IMR-90 (cell line): ENCODE measurements around the gene TPP2. TPM values are rescaled to one million over a fixed set of nuclear protein-coding genes. Genes with fewer than 3 reads are reported as not detected.

Experiments used
- ATAC-seq: fragments of 200-7000 bp; cut with Tn5 transposase; 2 replicates; pipeline ENCODE4 v1.9.1; 2020; ENCODE audit warnings: low read depth, mild to moderate bottlenecking, moderate library complexity
- BruUV-seq: library from RNA; stranded (reverse); fragments of 400-500 nt; replicated peaks from 2 replicates; lab custom pipeline; 2021; lab: Mats Ljungman, UMichigan
- CTCF ChIA-PET: fragments of 300-600 bp; formaldehyde crosslinking; extraction: SDS; loops from one replicate; lab custom pipeline; 2021; ENCODE audit warnings: antibody characterized with exemption; lab: Yijun Ruan, JAX
- POLR2A ChIA-PET: fragments of 300-600 bp; sonication (Branson Sonifier 250); formaldehyde crosslinking; loops from one replicate; lab custom pipeline; 2022; ENCODE audit warnings: antibody characterized with exemption; ENCODE audit not compliant: unreplicated experiment; lab: Charles Lee
- DNase-seq: peaks from one replicate; pipeline ENCODE4 v3.0.0; 2013
- H2AFZ ChIP-seq: replicated peaks from 2 replicates; pipeline ENCODE3; 2013; ENCODE audit warnings: low read length, mild to moderate bottlenecking; ENCODE audit not compliant: poor library complexity
- H2AK5ac ChIP-seq: 2 replicates; pipeline ENCODE4 v1.6.1; 2013; ENCODE audit warnings: low read depth, low read length, inconsistent platforms
- H2AK9ac ChIP-seq: replicated peaks from 2 replicates; pipeline ENCODE3; 2013; ENCODE audit warnings: mild to moderate bottlenecking, low read depth, low read length, moderate library complexity; ENCODE audit not compliant: poor library complexity
- H2BK120ac ChIP-seq: 2 replicates; pipeline ENCODE4 v1.6.1; 2013; ENCODE audit warnings: low read depth, low read length, inconsistent platforms
- H2BK15ac ChIP-seq: 3 replicates; pipeline ENCODE4 v1.6.1; 2013; ENCODE audit warnings: low read depth, low read length, inconsistent platforms
- H2BK20ac ChIP-seq: 2 replicates; pipeline ENCODE4 v1.6.1; 2013; ENCODE audit warnings: low read depth, mild to moderate bottlenecking, inconsistent platforms, low read length, moderate library complexity
- H2BK5ac ChIP-seq: 2 replicates; pipeline ENCODE4 v1.6.1; 2013; ENCODE audit warnings: mild to moderate bottlenecking, low read depth, low read length, inconsistent platforms; ENCODE audit not compliant: poor library complexity, severe bottlenecking
- H3K14ac ChIP-seq: replicated peaks from 2 replicates; pipeline ENCODE4 v1.6.1; 2013; ENCODE audit warnings: low read depth, low read length, inconsistent platforms
- H3K18ac ChIP-seq: 2 replicates; pipeline ENCODE4 v1.6.1; 2013; ENCODE audit warnings: low read depth, low read length, control low read depth
- H3K23ac ChIP-seq: 2 replicates; pipeline ENCODE4 v1.6.1; 2013; ENCODE audit warnings: low read depth, low read length, inconsistent platforms
- H3K27ac ChIP-seq: 2 replicates; pipeline ENCODE4 v1.5.1; 2013; ENCODE audit warnings: mild to moderate bottlenecking, control low read depth, low read length; ENCODE audit not compliant: insufficient read depth
- H3K27me3 ChIP-seq: 2 replicates; pipeline ENCODE4 v1.6.1; 2013; ENCODE audit warnings: low read length; ENCODE audit not compliant: control insufficient read depth, insufficient read depth
- H3K36me3 ChIP-seq: 2 replicates; pipeline ENCODE4 v1.6.1; 2013; ENCODE audit warnings: low read length, mixed read lengths; ENCODE audit not compliant: control insufficient read depth, insufficient read depth
- H3K4ac ChIP-seq: 2 replicates; pipeline ENCODE4 v1.6.1; 2013; ENCODE audit warnings: low read depth, low read length, inconsistent platforms
- H3K4me1 ChIP-seq: 2 replicates; pipeline ENCODE4 v1.6.1; 2013; ENCODE audit warnings: low read length, mixed read lengths; ENCODE audit not compliant: control insufficient read depth, insufficient read depth
- H3K4me2 ChIP-seq: 2 replicates; pipeline ENCODE4 v1.6.1; 2013; ENCODE audit warnings: low read depth, mild to moderate bottlenecking, control low read depth, low read length, moderate library complexity
- H3K4me3 ChIP-seq: 2 replicates; pipeline ENCODE4 v1.5.1; 2013; ENCODE audit warnings: low read depth, mild to moderate bottlenecking, control low read depth, low read length, moderate library complexity; ENCODE audit not compliant: insufficient read depth
- H3K56ac ChIP-seq: 2 replicates; pipeline ENCODE4 v1.6.1; 2013; ENCODE audit warnings: low read length, inconsistent platforms; ENCODE audit not compliant: insufficient read depth; ENCODE audit errors: extremely low read depth
- H3K79me1 ChIP-seq, 2 experiments: 2 replicates each; pipeline ENCODE4 v1.6.1; 2013; ENCODE audit warnings: low read length in 2 of 2, inconsistent platforms in 1 of 2, low read depth in 1 of 2
- H3K9ac ChIP-seq: 2 replicates; pipeline ENCODE4 v1.6.1; 2013; ENCODE audit warnings: low read depth, low read length, control low read depth
- H3K9me1 ChIP-seq: 2 replicates; pipeline ENCODE4 v1.6.1; 2013; ENCODE audit warnings: low read length, inconsistent platforms; ENCODE audit not compliant: insufficient read depth
- H3K9me3 ChIP-seq: 2 replicates; pipeline ENCODE4 v1.6.1; 2013; ENCODE audit warnings: low read length; ENCODE audit not compliant: control insufficient read depth, insufficient read depth
- H4K20me1 ChIP-seq: 2 replicates; pipeline ENCODE4 v1.6.1; 2013; ENCODE audit warnings: low read length, inconsistent platforms; ENCODE audit not compliant: insufficient read depth
- H4K5ac ChIP-seq: 2 replicates; pipeline ENCODE4 v1.6.1; 2013; ENCODE audit warnings: mild to moderate bottlenecking, low read depth, low read length, control low read depth
- H4K8ac ChIP-seq, 2 experiments: 2 replicates each; pipeline ENCODE4 v1.6.1; 2013; ENCODE audit warnings: low read depth in 2 of 2, low read length in 2 of 2, control low read depth in 1 of 2, inconsistent platforms in 1 of 2
- H4K91ac ChIP-seq: 2 replicates; pipeline ENCODE4 v1.6.1; 2013; ENCODE audit warnings: low read depth, low read length, inconsistent platforms; ENCODE audit not compliant: insufficient read depth
- FOS ChIP-seq: fragments of 150-350 bp; IDR thresholded peaks from 2 replicates; pipeline ENCODE4 v1.6.1; 2016; ENCODE audit warnings: low read depth, low read length
- MAFK ChIP-seq: IDR thresholded peaks from 2 replicates; pipeline ENCODE4 v1.6.1; 2012; ENCODE audit warnings: low read depth, low read length, improper control_type of control experiment
- MXI1 ChIP-seq: IDR thresholded peaks from 2 replicates; pipeline ENCODE4 v1.6.1; 2012; ENCODE audit warnings: low read depth, mild to moderate bottlenecking, low read length, moderate library complexity, borderline replicate concordance
- RAD21 ChIP-seq: IDR thresholded peaks from 2 replicates; pipeline ENCODE4 v1.6.1; 2012; ENCODE audit warnings: low read length, improper control_type of control experiment
- RCOR1 ChIP-seq: IDR thresholded peaks from 2 replicates; pipeline ENCODE4 v1.6.1; 2012; ENCODE audit warnings: mild to moderate bottlenecking, low read length, improper control_type of control experiment; ENCODE audit not compliant: insufficient replicate concordance
- RFX5 ChIP-seq: IDR thresholded peaks from 2 replicates; pipeline ENCODE4 v1.8.0; 2012; ENCODE audit warnings: low read depth, mild to moderate bottlenecking, low read length, moderate library complexity
- SMC3 ChIP-seq: fragments of 150-350 bp; IDR thresholded peaks from 2 replicates; pipeline ENCODE4 v1.6.1; 2016; ENCODE audit warnings: low read depth, mild to moderate bottlenecking, antibody characterized with exemption, low read length, moderate library complexity
- WGBS, 2 experiments: methylation state at CpG; one replicate each; pipeline versions ENCODE4 v1.1.5 to v1.1.7; 2013; ENCODE audit warnings: missing lambda C conversion rate in 2 of 2; ENCODE audit not compliant: insufficient read length in 1 of 2; ENCODE audit errors: extremely low coverage in 2 of 2; 5-methylcytosine and 5-hydroxymethylcytosine counted together
- dilution Hi-C: fragments of 300-500 bp; cut with HindIII; formaldehyde crosslinking; loops from one replicate; pipeline ENCODE4 v1.14.3; 2018; ENCODE audit warnings: low sequenced_read_pairs; ENCODE audit not compliant: unreplicated experiment
- in situ Hi-C: fragments of 300-500 bp; cut with MboI; formaldehyde crosslinking; loops from 3 replicates; pipeline ENCODE4 v1.14.3; 2019; ENCODE audit warnings: low sequenced_read_pairs, inconsistent platforms, mixed read lengths
- intact Hi-C: fragments of 100-400 bp; cut with micrococcal nuclease; formaldehyde crosslinking; loops from 2 replicates; pipeline ENCODE4 v1.10.0; 2022
- polyA plus RNA-seq, 3 experiments: library from polyadenylated mRNA; depleted of rRNA; stranded (reverse); fragments of >200 nt; gene quantifications; 2 replicates each; pipeline ENCODE4 v1.2.3, GENCODE V29; 2012; ENCODE audit warnings: low replicate concordance in 1 of 3
- total RNA-seq: library from RNA; depleted of rRNA; stranded (reverse); fragments of >200 nt; gene quantifications from 2 replicates; pipeline ENCODE4 v1.2.3, GENCODE V29; 2012

Gene TPP2
- total and polyA plus RNA-seq, 2 of the 4 experiments (the other 2 are of a cell fraction): 27.6 to 52.9 TPM

DNA sequence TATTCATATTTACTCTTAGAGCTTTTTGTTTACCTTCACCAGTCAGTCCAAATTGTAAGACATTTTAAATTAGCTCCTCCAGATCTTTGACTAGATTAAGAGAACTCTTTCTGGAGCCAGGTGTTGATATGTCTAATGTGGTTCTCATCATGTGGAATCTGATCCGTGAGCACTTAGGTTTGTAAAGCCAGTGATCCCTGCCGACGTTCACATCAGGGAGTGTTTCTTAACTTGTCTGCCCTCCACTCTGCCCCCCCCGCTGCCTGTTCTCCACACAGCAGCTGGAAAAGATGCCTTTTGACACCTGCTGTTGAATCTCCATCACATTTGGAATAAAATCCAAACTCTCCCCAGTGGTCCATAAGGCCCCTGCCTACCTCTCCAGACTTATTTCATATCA lies 80.3 kb downstream of the TPP2 start:
- POLR2A ChIA-PET: no interaction called here
- H3K79me1 ChIP-seq: no peaks in the 10 kb centered on the region
- H2BK20ac ChIP-seq: no peak overlapping the region
- no peak overlapping the region for H3K4me2 ChIP-seq
- H3K18ac ChIP-seq: no peak overlapping the region
- dilution Hi-C loops (no loop called here), in situ Hi-C loops (no loop called here), intact Hi-C loops (loop anchor here (5.0 kb wide), 1 partner anchor 60 kb away; no protein-coding TSS in a partner anchor)
- no peak overlapping the region for H4K8ac ChIP-seq
- H3K9ac ChIP-seq: no peak overlapping the region
- H3K36me3 ChIP-seq: peaks cover 30% of the 10 kb centered on the region
- ATAC-seq: no peak
- 100% methylated on average over 3 of the region's 4 CpGs; no CpG with 5 or more reads in 1 of the 2 experiments for WGBS, 2 experiments
- H2AK5ac ChIP-seq: no peak overlapping the region
- H4K20me1 ChIP-seq: no peaks in the 10 kb centered on the region
- no peak overlapping the region for H2AFZ ChIP-seq
- H3K14ac ChIP-seq: no peak overlapping the region
- H3K4ac ChIP-seq: no peak overlapping the region
- TF ChIP-seq FOS (no peak), RFX5 (no peak), SMC3 (no peak), MAFK (no peak), RAD21 (no peak), RCOR1 (no peak), MXI1 (no peak)
- H3K4me1 ChIP-seq: no peaks in the 10 kb centered on the region
- H3K56ac ChIP-seq: no peak overlapping the region
- no peak overlapping the region for H4K91ac ChIP-seq
- no peak overlapping the region for H2AK9ac ChIP-seq
- DNase-seq: no peak
- H3K27ac ChIP-seq: no peak overlapping the region
- no peaks in the 10 kb centered on the region for H3K9me1 ChIP-seq
- H2BK15ac ChIP-seq: no peak overlapping the region
- H2BK5ac ChIP-seq: no peak overlapping the region
- H4K5ac ChIP-seq: no peak overlapping the region
- no TSS peak for BruUV-seq
- no peaks in the 10 kb centered on the region for H3K9me3 ChIP-seq
- CTCF ChIA-PET: no interaction called here
- H2BK120ac ChIP-seq: no peak overlapping the region
- H3K4me3 ChIP-seq: no peak overlapping the region
- no peak overlapping the region for H3K23ac ChIP-seq
- H3K27me3 ChIP-seq: no peaks in the 10 kb centered on the region
